Measurements from ENCODE around the gene SPTAN1.

DNA sequence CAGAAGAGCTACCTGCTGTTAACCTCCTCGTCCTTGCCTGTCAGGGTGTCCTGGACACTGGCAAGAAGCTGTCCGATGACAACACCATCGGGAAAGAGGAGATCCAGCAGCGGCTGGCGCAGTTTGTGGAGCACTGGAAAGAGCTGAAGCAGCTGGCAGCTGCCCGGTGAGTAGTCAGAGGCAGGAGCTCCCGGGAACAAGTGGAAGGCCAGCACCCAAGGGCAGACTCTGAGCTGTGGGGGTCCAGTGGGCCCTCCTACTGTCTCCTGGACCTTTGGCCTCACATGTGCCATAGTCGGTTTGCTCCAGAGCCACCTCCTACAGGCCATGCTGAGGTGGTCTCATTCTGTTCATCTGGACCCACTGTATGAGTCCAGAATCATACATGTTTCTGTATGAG is 65.6 kb downstream of the SPTAN1 start:
- TF ChIP-seq, protein P1, sequence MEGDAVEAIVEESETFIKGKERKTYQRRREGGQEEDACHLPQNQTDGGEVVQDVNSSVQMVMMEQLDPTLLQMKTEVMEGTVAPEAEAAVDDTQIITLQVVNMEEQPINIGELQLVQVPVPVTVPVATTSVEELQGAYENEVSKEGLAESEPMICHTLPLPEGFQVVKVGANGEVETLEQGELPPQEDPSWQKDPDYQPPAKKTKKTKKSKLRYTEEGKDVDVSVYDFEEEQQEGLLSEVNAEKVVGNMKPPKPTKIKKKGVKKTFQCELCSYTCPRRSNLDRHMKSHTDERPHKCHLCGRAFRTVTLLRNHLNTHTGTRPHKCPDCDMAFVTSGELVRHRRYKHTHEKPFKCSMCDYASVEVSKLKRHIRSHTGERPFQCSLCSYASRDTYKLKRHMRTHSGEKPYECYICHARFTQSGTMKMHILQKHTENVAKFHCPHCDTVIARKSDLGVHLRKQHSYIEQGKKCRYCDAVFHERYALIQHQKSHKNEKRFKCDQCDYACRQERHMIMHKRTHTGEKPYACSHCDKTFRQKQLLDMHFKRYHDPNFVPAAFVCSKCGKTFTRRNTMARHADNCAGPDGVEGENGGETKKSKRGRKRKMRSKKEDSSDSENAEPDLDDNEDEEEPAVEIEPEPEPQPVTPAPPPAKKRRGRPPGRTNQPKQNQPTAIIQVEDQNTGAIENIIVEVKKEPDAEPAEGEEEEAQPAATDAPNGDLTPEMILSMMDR (IDR thresholded peaks at IDR 0.05): no peak
- TF ChIP-seq POLR2AphosphoS5 (IDR thresholded peaks at IDR 0.05): no peak

Measured in esophagus muscularis mucosa (tissue), 3 donors.